PC-9 (cell line): ENCODE data around the gene HOATZ.

ENCODE experiments used
- CTCF ChIP-seq: fragments of 200-600 bp; sonication (generic); conservative IDR thresholded peaks from 2 replicates; pipeline ENCODE4 v1.6.1; 2017; ENCODE audit warnings: mixed run types, antibody characterized with exemption, mild to moderate bottlenecking, moderate library complexity
- EZH2 ChIP-seq: fragments of 200-600 bp; sonication (generic); IDR thresholded peaks from 2 replicates; pipeline ENCODE4 v1.8.0; 2017; ENCODE audit warnings: antibody characterized with exemption, low read depth

- no peak for TF ChIP-seq EZH2
- no peak for TF ChIP-seq CTCF
Observed at GRCh38 chr11:111531687-111532364, 17.2 kb downstream of the HOATZ start.
